Stimulated activated CD8-positive, alpha-beta memory T cell treated with anti-CD3 and anti-CD28 coated beads, Interleukin-12 subunit alpha, Interleukin-12 subunit beta, amount 100 ng/mL, for 1 hour (primary cell): ENCODE measurements around the gene FHIT.

Source experiments
- DNase-seq: peaks from one replicate; pipeline ENCODE4 v3.0.0-alpha.2; 2020; ENCODE audit warnings: low read depth

The FHIT gene

GRCh38 chr3:60215946-60216345, 1035.3 kb downstream of the FHIT start:
- DNase-seq, result no peak

- no peak for DNase-seq
Observed at GRCh38 chr3:60207905-60208304, 1043.3 kb downstream of the FHIT start.

GRCh38 chr3:60206206-60206605, 1045.0 kb downstream of the FHIT start:
- DNase-seq, result no peak

- no peak for DNase-seq
Observed at GRCh38 chr3:60202052-60202726, 1049.1 kb downstream of the FHIT start.

GRCh38 chr3:60199306-60199705, 1051.9 kb downstream of the FHIT start:
- no peak for DNase-seq

GRCh38 chr3:60198179-60198720, 1053.0 kb downstream of the FHIT start:
- DNase-seq, result no peak

GRCh38 chr3:60192297-60193114, 1058.7 kb downstream of the FHIT start:
- no peak for DNase-seq

GRCh38 chr3:60190073-60190472, 1061.2 kb downstream of the FHIT start:
- DNase-seq, result no peak

- no peak for DNase-seq
Observed at GRCh38 chr3:60189304-60189703, 1061.9 kb downstream of the FHIT start.

GRCh38 chr3:60188803-60189202, 1062.4 kb downstream of the FHIT start:
- DNase-seq, result no peak

GRCh38 chr3:60187343-60187742, 1063.9 kb downstream of the FHIT start:
- DNase-seq, result no peak

GRCh38 chr3:60186359-60186758, 1064.9 kb downstream of the FHIT start:
- DNase-seq, result no peak

- DNase-seq, result no peak
Observed at GRCh38 chr3:60185161-60185560, 1066.1 kb downstream of the FHIT start.

- DNase-seq, result no peak
Observed at GRCh38 chr3:60182697-60183096, 1068.6 kb downstream of the FHIT start.

- no peak for DNase-seq
Observed at GRCh38 chr3:60178931-60179653, 1072.2 kb downstream of the FHIT start.

- no peak for DNase-seq
Observed at GRCh38 chr3:60177726-60178125, 1073.5 kb downstream of the FHIT start.

GRCh38 chr3:60176614-60177013, 1074.6 kb downstream of the FHIT start:
- no peak for DNase-seq

- no peak for DNase-seq
Observed at GRCh38 chr3:60175680-60176079, 1075.6 kb downstream of the FHIT start.

GRCh38 chr3:60169755-60170154, 1081.5 kb downstream of the FHIT start:
- no peak for DNase-seq

GRCh38 chr3:60167186-60167585, 1084.1 kb downstream of the FHIT start:
- DNase-seq, result no peak

GRCh38 chr3:60160822-60161748, 1090.2 kb downstream of the FHIT start:
- no peak for DNase-seq
